GM21723 (cell line): ENCODE measurements around the gene EIF2S3.
"Not testable (repeated sequence)": the region's sequence is repeated elsewhere in the genome, so short reads cannot be mapped to it uniquely, and the experiment has no call there.

ENCODE experiments used
- ATAC-seq: cut with Tn5 transposase; IDR thresholded peaks from one replicate; pipeline ENCODE4 v1.9.1; 2021; ENCODE audit warnings: mild to moderate bottlenecking, moderate library complexity; ENCODE audit not compliant: unreplicated experiment

The EIF2S3 gene

GRCh38 chrX:24054182-24055042 is at the start of gene EIF2S3:
EIF2S3 (plus strand) TSS chrX:24054956; CDS start chrX:24054969, 13 bp downstream.
- ATAC-seq, result peak; percentile 96

GRCh38 chrX:24005028-24005427 is 49.7 kb upstream of the EIF2S3 start:
- ATAC-seq, result peak; percentile 51

GRCh38 chrX:24005867-24006266 is 48.9 kb upstream of the EIF2S3 start:
- no peak for ATAC-seq

GRCh38 chrX:24012266-24012665 is 42.5 kb upstream of the EIF2S3 start:
- ATAC-seq, result no peak

- ATAC-seq, result peak; percentile 68
Measured at GRCh38 chrX:24014388-24015018, 40.3 kb upstream of the EIF2S3 start.

GRCh38 chrX:24017674-24018073 is 37.1 kb upstream of the EIF2S3 start:
- no peak for ATAC-seq

GRCh38 chrX:24018809-24019208 is 35.9 kb upstream of the EIF2S3 start:
- ATAC-seq, result no peak

- ATAC-seq, result no peak
Measured at GRCh38 chrX:24019448-24019847, 35.3 kb upstream of the EIF2S3 start.

- no peak for ATAC-seq
Measured at GRCh38 chrX:24020306-24020876, 34.4 kb upstream of the EIF2S3 start.

GRCh38 chrX:24023544-24023943 is 31.2 kb upstream of the EIF2S3 start:
- no peak for ATAC-seq

- peak; percentile 13 for ATAC-seq
Measured at GRCh38 chrX:24023972-24024669, 30.6 kb upstream of the EIF2S3 start.

GRCh38 chrX:24024819-24025740 is 29.7 kb upstream of the EIF2S3 start:
- ATAC-seq, result peak; percentile 88

- peak; percentile 29 for ATAC-seq
Measured at GRCh38 chrX:24025741-24026403, 28.9 kb upstream of the EIF2S3 start.

- no peak for ATAC-seq
Measured at GRCh38 chrX:24026432-24026831, 28.3 kb upstream of the EIF2S3 start.

- ATAC-seq, result no peak
Measured at GRCh38 chrX:24027086-24027485, 27.7 kb upstream of the EIF2S3 start, which contains the start of gene KLHL15. KLHL15 (minus strand) TSS chrX:24027186; CDS start chrX:24006693, 20,493 bp downstream.

GRCh38 chrX:24027985-24028384 is 26.8 kb upstream of the EIF2S3 start:
- ATAC-seq, result no peak

- ATAC-seq, result no peak
Measured at GRCh38 chrX:24030597-24030996, 24.2 kb upstream of the EIF2S3 start.

- no peak for ATAC-seq
Measured at GRCh38 chrX:24034485-24034884, 20.3 kb upstream of the EIF2S3 start.

- no peak for ATAC-seq
Measured at GRCh38 chrX:24037729-24038128, 17.0 kb upstream of the EIF2S3 start.

GRCh38 chrX:24046060-24046459 is 8.7 kb upstream of the EIF2S3 start:
- not testable (repeated sequence) for ATAC-seq
